Occipital lobe (tissue), 2 donors: Measurements from ENCODE around the gene SPATA13. TPM values are rescaled to one million over a fixed set of nuclear protein-coding genes. Genes with fewer than 3 reads are reported as not detected.
A peak's percentile ranks its signal among the peaks of the same experiment; 100 is the strongest.
"Not testable (repeated sequence)": the region's sequence is repeated elsewhere in the genome, so short reads cannot be mapped to it uniquely, and the experiment has no call there.

ENCODE experiments used
- DNase-seq: peaks from one replicate; lab custom pipeline; 2025; lab: John Stamatoyannopoulos, UW
- total RNA-seq: library from RNA; depleted of rRNA; stranded (reverse); fragments of >200 nt; gene quantifications from one replicate; pipeline ENCODE4 v1.2.3, GENCODE V29; 2014

SPATA13 gene
- 20.0 TPM for total RNA-seq

DNA sequence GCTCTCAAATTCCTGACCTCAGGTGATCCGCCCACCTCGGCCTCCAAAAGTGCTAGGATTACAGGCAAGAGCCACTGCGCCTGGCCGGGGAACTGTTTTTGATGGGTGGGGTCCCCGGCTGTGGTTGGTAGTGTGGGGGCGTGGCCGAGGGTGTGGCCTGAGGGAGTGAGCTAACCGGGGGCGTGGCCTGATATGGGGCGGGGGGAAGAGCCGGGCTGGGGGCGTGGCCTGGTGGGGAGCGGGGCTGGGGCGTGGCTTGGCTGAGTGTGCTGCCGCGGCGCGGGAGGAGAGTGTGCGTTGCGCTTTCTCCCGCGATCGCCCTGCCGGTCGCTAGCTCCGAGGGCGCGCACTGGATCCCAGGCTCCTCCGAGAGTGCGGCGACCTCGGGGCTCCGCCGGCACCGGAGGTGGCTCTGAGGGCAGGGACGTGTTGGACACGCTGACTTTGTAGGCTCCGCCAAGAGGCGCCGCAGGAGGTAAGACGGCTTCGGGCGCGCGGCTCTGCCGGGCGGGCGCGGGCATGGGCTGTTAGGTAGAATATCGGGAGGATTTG, at the start of gene SPATA13:
TSS of gene SPATA13 (plus strand) at position 263 of the 552 bp plus-strand sequence. CDS start 62,210 bp downstream, outside the sequence.
- DNase-seq, result peak; percentile 89

DNA sequence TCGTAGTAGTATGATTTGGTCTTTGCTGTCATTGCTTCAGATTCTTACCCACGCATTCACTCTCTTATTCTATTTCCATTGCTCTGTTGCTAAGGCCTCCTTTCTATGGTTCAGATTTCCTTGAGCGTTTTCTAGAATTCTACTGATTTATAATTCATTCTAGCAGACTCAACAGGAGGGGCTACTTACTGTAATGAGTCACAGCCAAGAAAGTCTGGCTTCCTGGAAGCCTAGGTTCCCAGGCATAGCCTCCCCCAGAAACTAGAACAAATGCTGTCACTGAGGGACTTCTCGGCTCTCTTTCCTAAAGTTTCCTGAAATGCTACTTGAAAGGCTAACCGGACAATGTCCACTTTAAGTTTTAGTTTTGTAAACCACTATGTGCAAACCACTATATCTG, 47.7 kb upstream of the SPATA13 start:
- DNase-seq, result no peak

DNA sequence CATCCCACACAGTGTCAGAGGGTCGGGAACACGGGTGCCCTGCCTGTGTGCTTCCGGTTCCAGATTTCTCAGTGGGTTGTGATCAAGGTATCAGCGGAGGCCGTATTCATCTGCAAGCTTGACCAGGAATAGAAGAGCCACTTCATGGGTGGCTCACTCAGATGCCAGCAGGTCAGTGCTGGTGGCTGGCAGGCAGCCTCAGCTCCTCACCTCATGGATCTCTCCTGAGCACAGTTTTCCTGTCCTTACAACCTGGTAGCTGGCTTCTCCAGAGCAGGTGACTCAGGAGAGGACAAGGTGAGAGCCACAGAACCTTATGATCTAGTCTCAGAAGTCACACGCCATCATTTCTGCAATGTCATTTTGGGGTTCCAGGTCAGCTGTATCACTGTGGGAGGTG, 44.8 kb upstream of the SPATA13 start:
- DNase-seq, result no peak

DNA sequence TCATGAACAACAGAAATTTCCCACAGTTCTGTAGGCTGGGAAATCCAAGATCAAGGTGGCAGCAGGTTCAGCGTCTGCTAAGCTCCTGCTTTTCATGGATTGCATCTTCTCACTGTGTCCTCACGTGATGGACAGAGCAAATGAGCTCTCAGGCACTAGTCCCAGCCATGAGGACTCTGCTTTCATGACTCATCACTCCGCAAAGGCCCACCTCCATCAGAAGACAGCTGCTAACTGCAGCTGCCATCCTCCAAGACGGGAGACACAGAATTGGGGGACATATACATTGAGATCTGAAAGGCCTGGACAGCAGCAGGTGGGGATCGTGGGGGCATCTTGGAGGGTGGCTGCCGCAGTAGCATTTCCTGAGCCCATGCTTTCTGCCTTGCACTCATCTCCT, 44.4 kb upstream of the SPATA13 start:
- no peak for DNase-seq

DNA sequence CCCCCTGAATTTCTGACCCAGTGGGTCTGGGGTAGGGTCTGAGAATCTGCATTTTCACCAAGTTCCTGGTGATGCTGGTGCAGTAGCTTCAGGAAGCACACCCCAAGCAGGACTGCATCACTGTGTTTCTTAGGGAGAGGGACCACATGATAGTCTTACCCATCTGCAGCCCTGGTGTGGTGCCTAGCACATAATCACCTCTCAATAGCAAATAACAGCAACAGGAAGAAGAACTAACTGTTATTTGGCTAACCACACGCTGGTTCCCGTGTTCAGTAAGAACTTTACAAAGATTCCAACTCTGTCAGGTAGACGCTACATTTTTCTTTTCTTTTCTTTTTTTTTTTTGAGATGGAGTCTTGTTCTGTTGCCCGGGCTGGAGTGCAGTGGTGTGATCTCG, 41.9 kb upstream of the SPATA13 start:
- DNase-seq, result no peak

DNA sequence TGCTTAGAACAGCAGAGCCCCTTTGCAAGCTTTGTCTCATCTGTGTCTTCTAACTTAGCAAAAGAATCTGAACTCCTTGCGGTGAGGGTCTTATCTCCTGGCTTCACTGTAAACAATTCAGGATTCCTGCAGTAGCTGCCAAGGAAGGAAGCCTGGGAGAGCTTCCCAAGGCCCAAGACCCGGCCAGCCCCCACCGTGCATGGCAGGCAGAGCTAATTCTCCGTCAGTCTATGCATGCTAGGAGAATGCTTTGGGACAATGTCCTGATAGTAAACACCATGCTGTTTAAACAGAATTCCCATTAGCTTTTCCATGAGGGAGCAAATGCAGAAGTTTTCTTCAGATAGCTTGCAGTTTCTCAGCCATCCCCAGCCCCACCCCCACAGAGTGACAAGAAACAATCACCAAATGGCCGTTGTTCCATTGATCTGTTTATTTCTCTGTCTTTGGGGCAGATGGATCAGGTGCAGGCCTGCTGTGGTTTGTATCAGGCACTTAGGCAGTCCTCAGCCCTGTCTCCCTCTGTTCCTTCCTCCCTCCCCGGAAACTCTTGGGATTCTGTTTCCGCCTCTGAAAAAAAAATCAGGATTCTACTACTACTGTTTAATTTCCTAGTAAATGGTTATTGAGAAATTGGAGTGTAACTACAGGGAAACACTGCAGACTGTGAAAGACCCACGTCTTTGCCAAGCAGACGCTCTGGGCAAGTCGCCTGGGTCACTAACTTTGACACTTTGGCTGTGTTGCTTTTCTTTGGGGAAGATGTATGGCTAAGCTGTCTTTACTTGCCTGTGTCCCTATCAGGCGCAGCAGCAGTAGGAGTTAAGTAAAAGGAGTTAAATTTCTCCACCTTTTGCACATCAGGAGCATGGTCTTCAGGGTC, 40.7 kb upstream of the SPATA13 start:
- DNase-seq, result no peak

DNA sequence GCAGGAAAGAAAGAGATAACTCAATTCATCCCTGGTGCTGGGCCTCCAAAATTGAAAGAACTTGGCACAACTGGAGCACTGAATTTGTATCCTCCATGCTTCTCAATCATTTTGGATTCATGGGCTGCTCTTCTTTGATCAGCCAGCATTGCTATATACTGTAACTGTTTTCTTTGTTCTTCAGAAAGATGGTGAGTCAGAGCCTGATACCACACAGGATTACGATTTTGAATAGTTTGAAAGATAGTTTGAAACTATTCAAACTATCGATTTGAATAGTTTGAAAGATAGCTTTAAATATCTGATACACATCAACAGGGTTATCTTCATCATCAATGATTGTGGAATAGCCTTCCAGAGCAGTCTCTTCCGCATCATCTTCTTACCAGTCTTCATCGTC, 38.5 kb upstream of the SPATA13 start:
- DNase-seq, result not testable (repeated sequence)

DNA sequence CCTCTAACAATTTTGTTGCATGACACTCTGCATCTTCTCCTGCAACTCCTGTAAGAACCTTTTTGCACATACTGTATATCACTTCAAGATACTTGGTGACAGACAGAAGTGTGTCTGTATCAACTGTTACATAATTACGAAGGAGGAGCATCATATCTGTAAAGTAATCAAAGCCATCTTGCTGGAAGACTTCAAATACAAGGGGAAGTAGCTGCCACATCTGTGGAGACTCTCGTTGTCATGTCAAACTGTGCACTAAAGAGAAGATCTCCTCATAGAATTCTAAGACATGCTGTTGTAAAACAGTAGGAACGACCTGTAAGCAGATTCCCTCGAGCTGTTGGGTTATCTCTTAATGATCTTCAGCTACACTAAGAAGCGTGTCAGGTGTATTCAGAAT, 38.0 kb upstream of the SPATA13 start:
- DNase-seq, result no peak

DNA sequence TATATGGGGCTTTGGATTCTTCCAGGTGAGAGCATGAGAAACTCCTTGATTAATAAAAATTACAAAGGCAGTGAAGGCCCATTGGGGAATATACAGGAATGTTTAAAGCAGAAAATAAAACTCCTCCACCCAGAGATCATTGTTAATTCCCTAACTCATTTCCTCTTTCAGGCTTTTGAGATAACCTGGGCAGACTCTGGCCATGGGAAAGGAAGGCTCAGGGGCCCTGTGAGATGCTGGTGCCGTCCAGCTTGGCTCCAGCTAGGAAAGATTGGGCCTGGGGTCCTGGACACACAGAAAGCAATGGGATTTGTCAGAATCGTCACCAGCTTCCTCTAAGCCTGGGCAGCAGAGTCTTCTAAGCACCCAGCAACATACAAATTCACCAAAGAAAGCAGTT, 36.8 kb upstream of the SPATA13 start:
- DNase-seq, result no peak

DNA sequence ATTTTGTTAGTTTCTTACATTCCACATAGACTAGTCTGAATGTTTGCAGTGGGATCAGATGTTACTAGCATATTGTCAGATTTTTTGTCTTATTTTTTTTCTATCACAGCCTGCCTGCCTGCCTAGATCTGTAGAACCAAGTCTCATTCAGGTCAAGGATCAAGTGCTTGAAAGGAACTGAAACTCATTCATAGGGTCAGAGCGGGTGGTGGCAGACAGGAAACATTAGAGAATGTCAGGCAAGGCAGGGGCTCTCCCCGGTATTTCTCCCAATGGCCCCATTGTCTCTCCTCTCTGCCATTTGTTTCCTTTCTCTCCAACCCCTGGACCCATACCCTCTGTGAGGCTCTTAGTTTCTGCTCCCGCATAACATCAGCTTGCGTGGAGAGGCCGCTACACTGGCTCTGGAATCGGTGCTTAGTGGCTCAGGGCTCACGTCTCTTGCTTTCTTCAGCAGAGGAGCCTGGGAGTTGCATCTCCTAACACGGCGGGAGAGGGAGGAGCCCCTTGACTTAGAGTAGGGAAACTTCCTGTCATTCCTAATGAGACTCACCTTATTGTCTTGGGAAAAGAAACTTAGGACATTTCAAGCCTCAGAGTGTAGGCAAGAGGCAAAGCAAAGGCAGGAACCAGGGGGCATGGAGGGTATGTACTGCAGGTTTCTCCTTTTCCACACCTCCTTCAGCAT, 35.6 kb upstream of the SPATA13 start:
- no peak for DNase-seq

DNA sequence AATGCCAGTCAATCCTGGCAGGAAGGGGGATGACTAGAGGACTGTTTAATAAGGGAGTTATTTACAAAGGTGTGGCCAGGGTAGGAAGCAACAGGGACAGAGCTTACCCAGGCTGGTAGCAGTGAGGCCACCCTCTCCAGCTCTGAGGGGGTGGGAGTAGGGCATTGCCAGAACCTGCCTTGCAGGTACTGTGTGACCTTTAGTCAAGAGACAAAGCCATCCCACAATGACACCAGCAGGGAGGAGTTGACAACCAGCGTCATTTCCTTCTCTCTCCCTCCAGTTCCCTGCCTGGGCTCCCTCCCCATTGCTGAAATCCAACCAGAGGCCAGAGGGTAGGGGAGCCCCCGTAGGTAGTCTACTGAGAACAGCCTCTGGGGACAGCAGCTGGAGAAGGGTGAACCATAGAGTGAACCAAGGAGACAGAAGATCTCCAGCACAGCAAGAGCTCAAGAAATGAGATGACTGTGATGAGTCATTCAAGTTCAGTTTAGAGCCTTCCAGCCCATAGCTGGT, 33.3 kb upstream of the SPATA13 start:
- DNase-seq, result no peak

DNA sequence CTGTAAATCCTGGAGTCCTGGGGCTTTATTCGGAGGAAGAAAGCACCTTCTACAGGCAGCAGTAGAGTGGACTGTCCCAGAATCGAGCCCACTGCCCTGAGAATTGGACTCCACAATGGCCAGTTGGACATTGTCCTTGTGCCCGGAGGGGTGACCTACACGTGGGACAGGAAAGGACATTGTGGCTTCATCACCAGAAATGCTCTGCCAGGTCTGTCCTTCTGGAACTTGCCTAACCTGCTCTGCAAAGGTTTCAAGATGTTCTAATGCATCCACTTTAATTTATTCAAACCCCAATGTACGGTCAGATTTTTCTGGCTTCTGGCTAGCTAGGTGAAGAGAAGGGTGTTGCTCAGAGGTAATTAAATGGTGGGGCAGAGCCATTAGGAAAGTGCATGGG, 32.4 kb upstream of the SPATA13 start:
- no peak for DNase-seq

DNA sequence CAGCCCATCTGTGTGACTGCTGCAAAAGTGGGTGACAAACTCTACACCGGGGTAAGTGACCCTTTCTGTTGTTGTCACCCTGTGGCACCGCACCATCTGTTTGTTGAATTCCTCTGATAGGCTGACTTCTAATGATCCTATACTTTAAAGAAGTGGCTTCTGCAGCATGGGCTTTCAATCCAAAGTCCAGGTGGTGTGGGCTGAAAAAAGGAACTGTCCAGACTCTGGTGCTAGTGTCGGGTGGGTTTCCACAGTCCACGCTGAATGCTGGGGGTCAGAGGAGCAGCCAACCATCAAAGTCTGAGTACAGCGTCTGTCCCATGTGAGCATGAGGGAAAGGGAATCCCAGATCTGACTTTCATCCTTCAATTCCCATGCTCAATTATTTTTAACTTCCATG, 31.6 kb upstream of the SPATA13 start:
- DNase-seq, result no peak

DNA sequence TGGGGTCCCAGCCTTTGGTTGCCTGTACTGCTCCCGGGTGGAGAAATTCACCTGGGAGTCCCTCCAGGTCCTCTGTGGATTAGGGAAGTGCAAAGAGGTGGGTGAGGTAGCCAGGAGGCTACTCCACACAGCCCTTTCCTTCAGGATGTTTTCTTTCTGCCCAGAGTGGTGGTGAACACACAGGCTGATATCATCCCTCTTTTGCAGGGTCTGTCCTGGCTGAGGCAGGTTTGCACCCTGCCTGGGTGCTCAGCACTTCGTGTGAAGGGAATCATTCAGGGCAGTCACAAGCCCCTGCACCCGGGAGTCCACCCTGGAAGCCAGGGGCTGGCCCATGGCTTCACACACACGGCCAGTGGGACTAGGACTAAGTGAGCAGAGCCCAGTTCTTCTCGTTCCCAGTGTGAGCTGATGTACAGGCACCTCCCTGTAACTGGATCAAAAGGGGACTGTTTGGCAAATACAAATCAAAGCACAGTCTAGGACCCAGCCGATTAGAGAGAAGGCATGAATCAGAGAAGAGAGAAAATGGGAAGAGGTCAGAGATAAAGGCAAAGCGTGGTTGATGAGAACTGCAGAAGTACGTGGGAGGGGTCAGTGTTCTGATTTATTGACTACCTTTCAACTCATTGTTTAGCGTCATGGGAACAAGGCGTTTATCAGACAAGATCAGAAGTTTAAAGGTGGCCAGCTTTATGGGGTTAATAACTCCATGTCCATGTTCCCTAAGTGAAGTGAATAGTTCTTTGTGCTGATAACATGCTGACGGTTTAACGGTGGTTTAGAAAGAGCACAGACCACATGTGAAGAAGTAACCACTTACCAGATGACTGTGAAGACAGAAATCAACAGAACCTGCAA, 30.4 kb upstream of the SPATA13 start:
- DNase-seq, result no peak

DNA sequence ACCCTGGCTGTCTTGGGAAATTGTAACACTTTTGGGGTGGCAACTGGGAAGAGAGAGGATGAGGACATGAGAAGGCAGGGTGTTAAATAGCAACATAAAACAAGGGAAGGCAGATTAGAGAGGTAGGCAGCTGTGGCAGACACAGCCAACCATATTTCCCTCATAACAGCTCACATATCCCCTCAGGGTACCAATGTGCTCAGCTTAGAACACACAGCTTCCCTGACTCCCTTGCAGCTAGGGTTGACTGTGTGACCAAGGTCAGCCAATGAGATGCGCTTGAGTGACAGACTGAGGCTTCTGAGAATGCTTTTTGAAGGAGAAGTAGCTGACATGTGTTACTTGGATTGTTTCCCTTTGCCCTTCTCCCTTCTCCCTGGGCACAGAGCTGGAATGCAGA, 28.8 kb upstream of the SPATA13 start:
- no peak for DNase-seq

DNA sequence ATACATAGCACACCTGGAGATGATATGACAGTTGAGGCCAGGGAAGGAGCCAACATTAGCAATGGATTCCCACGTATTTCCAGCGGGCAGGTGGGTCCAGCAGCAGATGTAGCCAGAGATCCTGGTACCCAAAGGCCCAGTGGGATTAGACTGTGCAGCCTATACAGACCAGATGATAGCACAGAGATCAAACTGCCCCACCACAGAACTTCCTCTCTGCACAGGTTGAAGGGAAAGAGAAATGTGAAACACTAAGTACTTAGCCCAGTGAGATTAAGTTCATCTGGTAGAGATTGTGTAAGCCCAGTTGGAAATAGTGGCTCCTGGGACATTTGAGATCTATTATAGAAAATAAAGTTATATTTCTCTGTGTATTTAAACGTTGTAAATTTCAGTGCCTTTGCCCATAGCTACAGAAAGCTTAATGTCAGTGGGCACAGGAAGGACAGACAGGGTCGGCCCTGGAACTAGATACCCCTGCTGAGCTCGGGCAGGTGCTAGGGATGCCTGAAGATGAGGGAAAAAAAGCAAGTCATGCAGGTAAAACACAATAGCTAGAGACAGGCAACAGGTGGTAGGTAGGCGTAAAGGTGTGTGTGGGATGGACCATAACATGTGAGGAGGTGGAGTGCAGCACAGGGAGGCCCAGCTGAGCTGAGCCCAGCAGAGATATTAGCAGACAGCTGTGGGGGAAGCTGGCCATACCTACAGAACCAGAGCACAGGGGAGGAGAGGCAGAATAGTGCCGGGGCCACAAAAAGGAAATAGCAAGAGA, 27.3 kb upstream of the SPATA13 start:
- DNase-seq, result no peak

DNA sequence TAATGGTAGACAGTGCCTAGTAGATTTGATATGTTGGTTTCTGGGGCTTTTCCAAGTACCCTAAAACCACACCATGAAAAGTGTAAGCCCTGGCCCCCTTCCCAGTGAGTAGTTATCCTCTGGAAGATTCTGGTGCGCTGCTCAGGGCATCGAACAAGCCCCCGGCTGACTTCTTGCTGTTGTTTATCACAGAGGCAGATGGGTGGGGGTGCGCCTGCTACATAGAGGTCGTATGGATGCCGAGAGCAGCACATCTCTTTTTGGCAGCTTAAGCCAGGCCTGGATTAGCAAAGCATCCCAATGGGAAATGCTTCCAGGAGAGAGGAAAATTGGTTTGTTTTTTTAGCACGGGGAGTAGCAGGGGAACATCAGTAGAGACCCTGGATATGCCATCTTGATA, 26.3 kb upstream of the SPATA13 start:
- DNase-seq, result no peak

DNA sequence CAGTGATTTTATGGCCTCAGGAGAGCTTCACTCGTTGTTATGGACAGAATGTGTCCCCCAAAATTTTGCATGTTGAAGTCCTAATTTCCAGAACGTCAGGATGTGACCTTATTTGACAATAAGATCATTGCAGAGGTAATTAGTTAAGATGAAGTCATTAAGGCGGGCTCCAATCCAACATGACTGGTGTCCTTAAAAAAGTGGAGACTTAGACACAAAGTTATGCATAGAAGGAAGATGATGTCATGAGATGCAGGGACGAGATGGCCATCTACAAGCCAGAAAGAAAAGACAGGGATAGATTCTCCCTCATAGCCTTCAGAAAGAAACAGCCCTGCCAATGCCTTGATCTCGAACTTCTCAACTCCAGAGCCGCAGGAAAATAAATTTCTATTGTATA, 25.8 kb upstream of the SPATA13 start:
- DNase-seq, result no peak

DNA sequence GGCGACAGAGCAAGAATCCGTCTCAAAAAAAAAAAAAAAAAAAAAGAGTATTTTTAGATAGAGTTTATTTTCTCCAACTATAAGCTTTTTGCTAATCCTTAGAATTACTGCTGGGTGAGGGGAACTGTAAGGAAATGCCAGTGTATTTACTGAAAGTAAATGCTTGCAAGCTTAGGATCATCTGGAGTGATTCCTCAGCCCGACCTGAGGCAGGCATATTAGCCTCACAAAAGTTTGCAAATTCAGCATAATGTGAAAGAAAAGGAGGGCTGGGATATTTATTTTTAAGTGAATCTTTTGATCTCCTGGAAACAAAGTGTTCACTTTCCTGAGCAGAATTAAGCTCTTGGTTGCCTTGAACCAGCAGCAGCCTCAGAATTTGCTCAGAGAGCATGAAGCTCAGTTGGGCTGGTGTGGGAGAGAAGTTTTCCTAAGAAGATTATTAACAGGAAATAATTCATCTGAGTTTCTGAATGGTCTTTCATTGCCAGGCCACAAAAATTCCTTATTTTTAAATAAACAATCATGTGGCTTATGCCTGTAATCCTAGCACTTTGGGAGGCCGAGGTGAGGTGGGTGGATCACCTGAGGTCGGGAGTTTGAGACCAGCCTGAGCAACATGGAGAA, 24.7 kb upstream of the SPATA13 start:
- DNase-seq, result no peak

DNA sequence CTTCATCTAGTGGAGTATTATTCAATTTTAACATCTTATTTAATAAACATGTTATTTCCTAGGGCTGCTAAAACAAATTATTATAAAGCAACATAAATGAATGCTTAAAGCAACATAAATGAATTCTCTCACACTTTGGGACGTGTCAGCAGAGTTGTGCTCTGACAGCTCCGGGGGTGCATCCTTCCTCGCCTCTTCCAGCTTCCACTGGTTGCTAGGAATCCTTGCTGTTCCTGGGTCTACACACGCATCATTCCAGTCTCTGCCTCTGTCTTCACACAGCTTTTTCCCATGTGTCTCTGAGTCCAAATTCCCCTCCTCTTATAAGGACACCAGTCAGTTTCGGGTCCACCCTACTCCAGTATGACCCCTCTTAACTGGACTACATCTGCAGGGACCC, 21.6 kb upstream of the SPATA13 start:
- DNase-seq, result no peak
